ENCODE data around the gene PPP1R2C. TPM values are rescaled to one million over a fixed set of nuclear protein-coding genes. Genes with fewer than 3 reads are reported as not detected.

Gene PPP1R2C
- total and polyA plus RNA-seq, 2 of the 8 experiments (the other 6 are each of a cell fraction or from before 2014, with no cell fraction given) = not detected

- no peak for TF ChIP-seq SIN3A (conservative IDR thresholded peaks at IDR 0.05 in 1 of 2, IDR thresholded peaks at IDR 0.05 in 1 of 2; ENCODE audit: low read depth in 1 of 2, low read length in 2 of 2)
Observed at GRCh38 chrX:42824541-42824940, 46.6 kb upstream of the PPP1R2C start (continued).
